ENCODE data around the gene LRRC28.

DNA sequence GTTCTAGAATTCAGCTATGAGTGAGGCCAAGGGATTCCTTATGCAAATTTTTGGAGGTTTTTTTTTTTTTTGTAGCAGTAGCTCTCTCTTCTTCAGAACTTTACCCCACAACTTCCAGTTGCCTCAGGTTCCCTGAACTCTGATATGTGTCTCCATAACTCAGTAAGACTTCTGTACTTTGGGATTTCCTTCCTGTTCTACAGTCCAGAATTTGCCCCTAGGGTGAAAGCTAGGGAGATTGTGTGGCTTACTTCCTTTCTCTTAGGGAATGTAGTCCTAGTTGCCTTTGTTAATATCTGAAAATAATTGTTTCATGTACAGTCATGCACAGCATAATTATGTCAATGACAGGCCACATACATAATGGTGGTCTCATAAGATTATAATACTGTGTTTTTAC lies 30.8 kb downstream of the LRRC28 start:
- TF ChIP-seq POLR2A (IDR thresholded peaks at IDR 0.05; ENCODE audit: low read depth, low read length) (no peak), FOS (IDR thresholded peaks at IDR 0.05; ENCODE audit: low read depth, low read length) (no peak), ELK1 (IDR thresholded peaks at IDR 0.05; ENCODE audit: borderline replicate concordance, low read depth, low read length) (no peak), BHLHE40 (IDR thresholded peaks at IDR 0.05; ENCODE audit: low read depth, low read length) (no peak), RAD21 (IDR thresholded peaks at IDR 0.05; ENCODE audit: low read length) (no peak), MAZ (IDR thresholded peaks at IDR 0.05; ENCODE audit: borderline replicate concordance, low read depth, low read length) (no peak)
- TF ChIP-seq, protein P1, sequence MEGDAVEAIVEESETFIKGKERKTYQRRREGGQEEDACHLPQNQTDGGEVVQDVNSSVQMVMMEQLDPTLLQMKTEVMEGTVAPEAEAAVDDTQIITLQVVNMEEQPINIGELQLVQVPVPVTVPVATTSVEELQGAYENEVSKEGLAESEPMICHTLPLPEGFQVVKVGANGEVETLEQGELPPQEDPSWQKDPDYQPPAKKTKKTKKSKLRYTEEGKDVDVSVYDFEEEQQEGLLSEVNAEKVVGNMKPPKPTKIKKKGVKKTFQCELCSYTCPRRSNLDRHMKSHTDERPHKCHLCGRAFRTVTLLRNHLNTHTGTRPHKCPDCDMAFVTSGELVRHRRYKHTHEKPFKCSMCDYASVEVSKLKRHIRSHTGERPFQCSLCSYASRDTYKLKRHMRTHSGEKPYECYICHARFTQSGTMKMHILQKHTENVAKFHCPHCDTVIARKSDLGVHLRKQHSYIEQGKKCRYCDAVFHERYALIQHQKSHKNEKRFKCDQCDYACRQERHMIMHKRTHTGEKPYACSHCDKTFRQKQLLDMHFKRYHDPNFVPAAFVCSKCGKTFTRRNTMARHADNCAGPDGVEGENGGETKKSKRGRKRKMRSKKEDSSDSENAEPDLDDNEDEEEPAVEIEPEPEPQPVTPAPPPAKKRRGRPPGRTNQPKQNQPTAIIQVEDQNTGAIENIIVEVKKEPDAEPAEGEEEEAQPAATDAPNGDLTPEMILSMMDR (conservative IDR thresholded peaks at IDR 0.05; ENCODE audit: low read depth, low read length): no peak
